HG03064 (cell line): ENCODE results near the gene MON1A.
"Not testable (repeated sequence)": the region's sequence is repeated elsewhere in the genome, so short reads cannot be mapped to it uniquely, and the experiment has no call there.

Experiments used
- ATAC-seq: cut with Tn5 transposase; IDR thresholded peaks from one replicate; pipeline ENCODE4 v1.9.1; 2021; ENCODE audit warnings: low read depth; ENCODE audit not compliant: unreplicated experiment

Gene MON1A, protein sequence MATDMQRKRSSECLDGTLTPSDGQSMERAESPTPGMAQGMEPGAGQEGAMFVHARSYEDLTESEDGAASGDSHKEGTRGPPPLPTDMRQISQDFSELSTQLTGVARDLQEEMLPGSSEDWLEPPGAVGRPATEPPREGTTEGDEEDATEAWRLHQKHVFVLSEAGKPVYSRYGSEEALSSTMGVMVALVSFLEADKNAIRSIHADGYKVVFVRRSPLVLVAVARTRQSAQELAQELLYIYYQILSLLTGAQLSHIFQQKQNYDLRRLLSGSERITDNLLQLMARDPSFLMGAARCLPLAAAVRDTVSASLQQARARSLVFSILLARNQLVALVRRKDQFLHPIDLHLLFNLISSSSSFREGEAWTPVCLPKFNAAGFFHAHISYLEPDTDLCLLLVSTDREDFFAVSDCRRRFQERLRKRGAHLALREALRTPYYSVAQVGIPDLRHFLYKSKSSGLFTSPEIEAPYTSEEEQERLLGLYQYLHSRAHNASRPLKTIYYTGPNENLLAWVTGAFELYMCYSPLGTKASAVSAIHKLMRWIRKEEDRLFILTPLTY

GRCh38 chr3:49929291-49930167 is at the start of gene MON1A:
TSS of gene MON1A (minus strand) at chr3:49929811. CDS start at chr3:49913346, 16,465 bp downstream.
- peak; percentile 86 for ATAC-seq

DNA sequence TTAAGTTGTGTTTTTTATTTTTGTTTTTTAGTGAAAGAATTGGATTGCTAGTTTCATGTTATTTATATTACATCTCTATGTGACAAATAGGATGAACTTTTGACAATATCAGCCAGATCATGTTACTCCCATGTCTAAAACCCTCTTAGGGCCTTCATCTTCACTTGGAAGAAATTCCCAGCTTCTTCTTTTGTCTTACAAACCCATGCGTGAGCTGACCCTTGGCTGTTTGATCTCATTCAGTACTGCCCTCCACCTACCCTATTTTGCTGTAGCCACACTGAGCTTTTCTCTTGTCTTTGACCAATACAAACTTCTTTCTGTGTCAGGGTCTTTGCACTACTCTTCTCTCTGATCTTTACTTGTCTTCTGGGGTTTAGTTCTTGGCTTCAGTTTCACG is 47.3 kb upstream of the MON1A start:
- no peak for ATAC-seq

DNA sequence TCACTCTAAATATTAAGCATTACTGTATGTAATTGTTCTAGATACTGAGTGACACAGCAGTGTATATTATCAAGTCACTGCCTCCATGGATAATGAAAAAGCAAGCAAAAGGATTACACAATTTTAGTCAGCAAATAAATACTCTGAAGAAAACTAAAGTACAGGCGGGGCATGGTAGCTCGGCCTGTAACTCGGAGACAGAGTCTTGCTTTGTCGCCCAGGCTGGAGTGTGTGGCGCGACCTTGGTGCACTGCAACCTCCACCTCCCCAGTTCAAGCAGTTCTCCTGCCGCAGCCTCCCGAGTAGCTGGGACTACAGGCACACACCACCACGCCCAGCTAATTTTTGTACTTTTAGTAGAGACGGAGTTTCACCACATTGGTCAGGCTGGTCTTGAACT is 43.0 kb upstream of the MON1A start:
- ATAC-seq, result no peak

DNA sequence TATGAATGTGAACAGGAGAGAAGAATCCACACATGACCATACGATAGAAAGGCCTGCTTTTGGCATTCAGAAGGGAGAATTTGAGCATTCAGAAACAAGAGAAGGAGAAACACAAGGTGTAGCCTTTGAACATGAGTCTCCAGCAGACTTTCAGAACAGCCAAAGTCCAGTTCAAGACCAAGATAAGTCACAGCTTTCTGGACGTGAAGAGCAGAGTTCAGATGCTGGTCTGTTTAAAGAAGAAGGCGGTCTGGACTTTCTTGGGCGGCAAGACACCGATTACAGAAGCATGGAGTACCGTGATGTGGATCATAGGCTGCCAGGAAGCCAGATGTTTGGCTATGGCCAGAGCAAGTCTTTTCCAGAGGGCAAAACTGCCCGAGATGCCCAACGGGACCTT is 38.7 kb upstream of the MON1A start:
- ATAC-seq, result no peak

GRCh38 chr3:49967291-49967690 is 37.7 kb upstream of the MON1A start:
- no peak for ATAC-seq

DNA sequence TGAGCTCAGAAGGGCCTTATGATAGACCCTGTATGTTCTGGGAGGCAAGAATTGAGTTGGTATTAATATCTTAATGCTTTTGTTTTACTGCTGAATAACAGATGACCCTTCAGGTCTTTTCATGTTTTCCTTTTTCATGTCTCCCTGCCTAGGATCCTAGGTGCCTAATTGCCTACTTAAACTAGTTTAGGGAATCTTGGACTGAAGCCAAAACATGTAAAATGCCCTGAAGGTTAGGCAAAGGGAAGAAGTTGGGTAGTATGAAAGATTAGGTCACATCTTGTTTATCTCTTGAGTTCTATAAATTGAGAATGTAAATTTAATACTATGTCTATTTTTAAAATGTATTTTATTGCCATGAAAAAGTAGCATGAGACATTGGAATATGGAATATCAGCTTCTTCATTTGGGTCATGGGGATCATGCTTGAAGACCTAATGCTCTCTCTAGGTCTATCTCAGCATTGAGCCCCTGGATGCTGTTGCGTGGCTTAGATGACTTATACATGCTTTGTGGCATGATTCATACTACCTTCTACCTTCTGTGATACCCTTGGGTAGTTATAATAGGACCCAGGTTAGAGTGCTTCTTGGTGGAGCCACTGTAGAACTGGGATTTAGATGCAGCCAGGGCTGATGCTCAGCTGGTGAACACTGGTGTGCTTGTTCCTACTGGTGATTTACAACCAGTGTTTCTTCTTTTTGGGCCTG is 36.8 kb upstream of the MON1A start:
- no peak for ATAC-seq

GRCh38 chr3:49955636-49956035 is 26.0 kb upstream of the MON1A start:
- no peak for ATAC-seq

DNA sequence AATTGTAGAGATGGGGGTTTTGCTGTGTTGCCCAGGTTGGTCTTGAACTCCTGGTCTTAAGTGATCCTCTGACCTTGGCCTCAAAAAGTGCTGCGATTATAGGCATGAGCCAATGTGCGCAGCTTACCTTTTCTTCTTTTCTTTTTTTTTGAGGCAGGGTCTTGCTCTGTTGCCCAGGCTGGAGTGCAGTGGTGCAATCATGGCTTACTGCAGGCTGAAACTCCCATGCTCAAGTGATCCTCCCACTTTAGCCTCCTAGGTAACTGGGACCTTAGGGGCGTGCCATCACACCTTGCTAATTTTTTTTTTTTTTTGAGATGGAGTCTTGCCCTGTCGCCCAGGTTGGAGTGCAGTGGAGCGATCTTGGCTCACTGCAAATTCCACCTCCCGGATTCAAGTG is 23.3 kb upstream of the MON1A start:
- ATAC-seq, result no peak

- ATAC-seq, result no peak
Observed at GRCh38 chr3:49942651-49943050, 13.0 kb upstream of the MON1A start.

DNA sequence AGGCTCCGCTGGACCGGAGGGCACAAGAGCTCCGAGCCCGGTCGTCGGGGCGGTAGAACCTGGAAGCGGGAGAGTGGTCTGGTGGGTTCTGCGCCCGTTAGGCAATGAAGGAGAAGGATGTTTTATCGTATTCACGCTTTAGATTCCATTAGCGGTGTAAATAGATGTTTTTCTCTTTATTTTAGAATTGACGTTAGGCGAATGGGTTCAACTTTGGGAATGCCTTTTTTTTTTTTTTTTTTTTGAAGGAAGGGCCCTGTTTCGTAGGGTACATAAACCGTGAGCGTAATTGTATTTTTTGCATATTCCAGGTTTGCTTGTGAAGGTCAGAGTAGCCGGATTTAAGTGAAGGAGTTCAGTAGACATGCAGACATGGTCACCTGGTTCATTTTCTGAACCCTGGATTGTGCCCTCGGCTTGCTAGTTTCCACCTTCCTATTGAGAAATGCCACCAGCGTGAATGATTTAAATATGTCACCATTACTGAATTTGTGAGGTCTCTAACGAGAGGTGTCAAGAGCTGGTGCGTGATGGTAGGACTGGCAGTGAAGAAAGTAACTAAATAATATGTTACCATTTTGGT is 11.1 kb upstream of the MON1A start:
- no peak for ATAC-seq

DNA sequence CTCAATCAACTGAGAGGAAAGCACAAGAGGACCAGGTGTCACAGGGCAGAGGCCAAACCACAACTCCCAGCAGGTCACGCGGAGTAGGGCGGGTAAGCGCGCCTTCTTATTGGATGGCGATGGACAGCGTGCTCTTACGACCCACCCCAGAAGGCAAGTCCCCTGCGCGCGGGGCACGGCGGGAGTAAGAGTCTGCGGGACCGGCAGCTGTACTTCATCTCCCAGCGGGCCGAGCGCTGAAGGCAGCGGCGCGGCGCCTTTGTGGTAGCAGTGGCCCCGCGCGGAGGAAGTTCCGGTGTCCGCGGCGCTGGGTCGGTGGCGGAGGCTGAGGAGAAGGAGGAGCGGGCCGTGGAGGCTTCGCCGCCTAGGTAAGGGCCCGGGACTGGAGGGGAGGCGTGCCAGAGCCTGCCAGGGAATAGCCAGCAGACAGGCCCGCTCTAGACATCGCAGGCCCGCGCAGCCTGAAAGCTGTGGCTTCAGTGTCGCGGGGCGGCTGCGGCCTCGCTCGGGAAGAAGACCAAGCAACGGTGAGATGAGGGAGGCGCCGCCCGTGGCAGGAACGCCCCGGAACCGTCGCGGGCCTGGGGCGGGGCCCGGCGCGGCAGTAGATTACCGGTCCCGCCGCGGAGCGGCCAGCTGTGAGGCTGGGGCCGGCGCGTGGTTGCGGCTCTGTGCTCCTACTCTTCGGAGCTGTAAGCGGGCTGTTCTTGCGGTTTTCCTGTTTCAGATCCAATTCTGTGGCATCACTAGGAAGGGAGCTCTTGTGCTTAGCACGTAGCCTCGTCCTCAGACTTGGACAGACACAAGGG is 10.5 kb upstream of the MON1A start, which contains the start of gene RBM6:
Gene RBM6, plus strand, starts transcription at position 293 of the 809 bp plus-strand sequence. CDS start 22,492 bp downstream, outside the sequence.
- peak; percentile 83 for ATAC-seq

GRCh38 chr3:49937090-49937489 is 7.5 kb upstream of the MON1A start:
- ATAC-seq, result no peak

DNA sequence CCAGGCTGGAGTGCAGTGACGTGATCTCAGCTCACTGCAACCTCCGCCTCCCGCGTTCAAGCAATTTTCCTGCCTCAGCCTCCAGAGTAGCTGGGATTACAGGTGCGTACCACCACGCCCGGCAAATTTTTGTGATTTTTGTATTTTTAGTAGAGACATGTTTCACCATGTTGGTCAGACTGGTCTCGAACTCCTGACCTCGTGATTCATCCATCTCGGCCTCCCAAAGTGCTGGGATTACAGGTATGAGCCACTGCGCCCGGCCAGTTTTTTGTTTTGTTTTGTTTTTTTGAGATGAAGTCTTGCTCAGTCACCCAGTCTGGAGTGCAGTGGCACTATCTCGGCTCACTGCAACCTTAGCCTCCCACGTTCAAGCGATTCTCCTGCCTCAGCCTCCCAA is 2.7 kb upstream of the MON1A start:
- not testable (repeated sequence) for ATAC-seq

DNA sequence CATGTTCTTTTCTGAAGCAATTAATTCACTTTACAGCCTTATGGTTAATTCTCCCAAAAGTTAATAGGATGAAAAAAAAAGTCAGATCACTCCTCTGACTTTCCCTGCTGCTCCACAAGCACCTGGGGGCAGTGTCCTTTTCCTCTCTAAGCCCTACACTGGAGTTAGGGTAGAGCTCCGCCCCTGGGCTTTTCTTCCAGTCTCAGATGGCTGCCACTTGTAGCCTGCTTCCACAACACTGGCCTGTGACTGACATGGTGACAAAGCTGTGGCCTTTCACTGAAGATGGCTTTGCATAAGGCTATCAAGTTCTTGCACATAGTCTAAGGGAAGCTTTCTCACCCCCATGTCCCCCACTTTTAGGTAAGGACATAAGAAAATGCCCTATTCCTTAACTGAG is 1.3 kb upstream of the MON1A start:
- no peak for ATAC-seq

- ATAC-seq, result no peak
Observed at GRCh38 chr3:49930168-49930690, 618 bp upstream of the MON1A start.

DNA sequence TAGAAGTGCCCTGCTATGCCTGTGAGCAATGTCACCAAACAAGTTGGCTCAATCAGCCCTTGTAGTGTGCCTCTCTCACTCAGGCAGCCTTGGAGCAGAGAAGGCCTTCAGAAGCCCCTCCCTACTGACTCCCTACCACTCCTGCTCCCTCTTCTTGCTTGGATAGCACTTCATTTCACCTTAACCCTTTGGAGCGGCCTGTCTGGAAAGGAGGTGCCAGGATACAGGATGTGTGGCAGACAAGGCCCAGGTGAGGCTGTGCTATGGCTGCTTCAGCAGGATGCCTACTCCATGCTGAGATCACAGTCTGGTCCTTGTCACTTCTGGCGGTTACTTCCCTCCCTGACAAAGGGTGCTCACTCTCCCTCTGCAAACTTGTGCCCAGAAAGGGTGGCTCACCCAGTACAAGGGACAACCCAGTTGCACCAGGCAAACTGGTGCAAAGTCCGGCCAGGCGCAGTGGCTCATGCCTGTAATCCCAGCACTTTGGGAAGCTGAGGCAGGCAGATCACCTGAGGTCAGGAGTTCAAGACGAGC is 1.1 kb downstream of the MON1A start:
- no peak for ATAC-seq

DNA sequence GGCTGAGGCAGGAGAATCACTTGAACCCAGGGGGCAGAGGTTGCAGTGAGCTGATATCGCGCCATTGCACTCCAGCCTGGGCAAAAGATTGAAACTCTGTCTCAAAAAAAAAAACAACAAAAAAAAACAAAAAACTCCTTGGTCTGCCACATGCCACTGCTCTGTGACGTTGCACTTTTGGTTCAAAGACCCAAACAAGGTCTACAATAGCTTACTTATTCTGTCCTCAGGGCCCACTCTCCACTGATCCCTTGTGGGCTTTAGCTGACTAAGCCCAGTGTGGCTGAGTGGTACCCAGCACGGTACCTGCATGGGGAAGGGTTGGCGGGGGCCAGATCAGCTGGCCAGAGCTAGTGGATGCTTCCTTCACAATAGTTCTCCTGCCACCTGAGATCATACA is 1.8 kb downstream of the MON1A start:
- no peak for ATAC-seq

- no peak for ATAC-seq
Observed at GRCh38 chr3:49926117-49926728, 3.4 kb downstream of the MON1A start.
